Measurements from ENCODE around the gene CLPSL2.

DNA sequence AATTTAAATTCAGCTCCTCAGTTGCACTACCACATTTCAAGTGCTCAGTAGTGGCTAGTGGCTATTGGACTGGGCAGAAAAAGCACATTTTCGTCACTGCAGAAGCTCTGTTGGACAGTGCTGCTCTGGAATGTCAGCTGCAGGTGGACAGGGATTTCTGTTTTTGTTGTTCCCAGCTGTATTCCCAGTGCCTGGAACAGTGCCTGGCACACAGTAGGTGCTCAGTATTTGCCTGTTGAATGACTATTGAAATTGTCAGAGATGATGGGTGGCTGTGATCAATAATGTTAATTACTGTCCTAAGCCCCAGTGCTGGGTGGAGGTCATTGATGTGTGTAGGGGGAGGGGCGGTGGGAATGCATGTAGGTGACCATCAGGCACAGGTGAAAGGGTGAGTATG lies 9.9 kb downstream of the CLPSL2 start:
- no peak for TF ChIP-seq EZH2 (IDR thresholded peaks at IDR 0.05)
- TF ChIP-seq FOXP2 (optimal IDR thresholded peaks at IDR 0.05; ENCODE audit: control extremely low read depth, extremely low read length, insufficient read depth), result no peak
- no peak for TF ChIP-seq POLR2AphosphoS5 (IDR thresholded peaks at IDR 0.05; ENCODE audit: borderline replicate concordance, low read depth, low read length)

Data from SK-N-MC (cell line).